Colon (tissue), 2 donors: ENCODE measurements around the gene DOK4.
"Not testable (repeated sequence)": the region's sequence is repeated elsewhere in the genome, so short reads cannot be mapped to it uniquely, and the experiment has no call there.

ENCODE experiments used
- FAIRE-seq: peaks from 2 replicates; lab custom pipeline; 2012; peaks lifted over from hg19 to GRCh38; lab: Jason Lieb, UNC
- donor health status: control.
- donor health status: control.

Gene DOK4

GRCh38 chr16:57446531-57447185 lies 39.6 kb downstream of the DOK4 start:
- FAIRE-seq, result no peak

DNA sequence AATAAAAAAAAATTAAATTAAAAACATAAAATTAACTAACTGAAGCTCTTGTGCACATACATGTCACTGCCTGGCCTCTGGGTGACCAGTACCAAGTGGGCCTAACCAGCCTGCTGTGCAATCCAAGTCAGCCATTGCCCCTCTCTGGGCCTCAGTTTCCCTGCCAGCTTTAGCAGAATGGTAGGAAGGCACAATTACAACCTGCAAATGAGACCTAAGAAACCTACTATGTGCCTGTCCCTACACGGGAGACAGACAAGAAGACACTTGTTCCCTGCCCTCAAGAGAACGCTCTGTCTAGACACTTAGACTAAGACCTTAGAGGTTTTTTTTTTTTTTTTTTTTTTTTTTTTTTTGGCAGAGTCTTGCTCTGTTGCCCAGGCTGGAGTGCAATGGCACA lies 40.8 kb downstream of the DOK4 start:
- FAIRE-seq, result no peak

GRCh38 chr16:57444711-57445110 lies 41.6 kb downstream of the DOK4 start:
- no peak for FAIRE-seq

DNA sequence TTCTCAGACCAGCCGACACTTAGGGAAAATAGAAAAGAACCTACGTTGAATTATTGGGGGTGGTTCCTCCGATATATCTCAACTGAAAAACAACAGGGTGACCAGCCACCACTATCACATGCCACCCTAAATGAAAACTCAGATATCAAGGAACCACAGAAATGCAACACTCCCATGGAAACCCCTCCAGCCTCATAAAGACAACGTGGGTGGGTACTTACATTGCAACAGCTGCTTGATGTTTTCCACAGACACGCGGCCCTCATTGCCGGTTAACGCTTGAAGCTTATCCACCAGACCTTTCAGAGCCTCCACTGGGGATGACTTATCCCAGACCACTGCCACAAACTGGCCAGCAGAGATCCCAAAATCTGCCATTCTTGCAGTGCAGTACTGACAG lies 45.7 kb downstream of the DOK4 start:
- not testable (repeated sequence) for FAIRE-seq

DNA sequence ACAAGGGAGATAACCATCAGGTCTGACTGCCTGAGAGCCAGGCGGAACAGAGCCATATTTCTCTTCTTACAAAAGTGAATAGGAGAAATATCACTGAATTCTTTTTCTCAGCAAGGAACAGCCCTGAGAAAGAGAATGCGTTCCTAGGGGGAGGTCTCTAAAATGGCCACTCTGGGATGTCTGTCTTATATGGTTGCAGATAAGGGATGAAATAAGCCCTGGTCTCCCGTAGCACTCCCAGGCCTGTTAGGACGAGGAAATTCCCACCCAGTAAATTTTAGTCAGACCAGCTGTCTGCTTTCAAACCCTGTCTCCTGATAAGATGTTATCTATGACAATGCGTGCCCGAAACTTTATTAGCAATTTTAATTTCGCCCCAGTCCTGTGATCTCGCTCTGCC lies 46.3 kb downstream of the DOK4 start:
- not testable (repeated sequence) for FAIRE-seq

- FAIRE-seq, result no peak
Observed at GRCh38 chr16:57435838-57436237, 50.5 kb downstream of the DOK4 start.

DNA sequence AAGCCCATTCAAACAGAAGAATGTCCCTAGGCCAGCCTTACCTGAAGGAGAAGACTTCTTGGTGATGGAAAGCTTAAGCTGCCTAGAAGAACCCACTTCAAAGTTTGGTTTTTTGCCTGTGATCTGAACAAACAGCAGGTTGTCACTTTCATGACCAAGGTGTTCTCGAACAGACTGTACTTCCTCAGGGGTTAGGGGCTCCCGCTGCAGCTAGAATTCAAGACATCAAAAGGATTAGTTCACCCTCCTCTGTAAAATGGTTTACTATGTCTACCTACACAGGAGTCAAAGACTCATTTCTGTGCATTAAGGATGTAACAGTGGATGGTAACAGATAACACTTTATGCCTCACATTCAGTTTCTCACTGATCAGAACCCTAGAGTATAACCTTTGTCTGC lies 52.3 kb downstream of the DOK4 start:
- FAIRE-seq, result no peak

GRCh38 chr16:57432989-57433388 lies 53.3 kb downstream of the DOK4 start:
- FAIRE-seq, result no peak

DNA sequence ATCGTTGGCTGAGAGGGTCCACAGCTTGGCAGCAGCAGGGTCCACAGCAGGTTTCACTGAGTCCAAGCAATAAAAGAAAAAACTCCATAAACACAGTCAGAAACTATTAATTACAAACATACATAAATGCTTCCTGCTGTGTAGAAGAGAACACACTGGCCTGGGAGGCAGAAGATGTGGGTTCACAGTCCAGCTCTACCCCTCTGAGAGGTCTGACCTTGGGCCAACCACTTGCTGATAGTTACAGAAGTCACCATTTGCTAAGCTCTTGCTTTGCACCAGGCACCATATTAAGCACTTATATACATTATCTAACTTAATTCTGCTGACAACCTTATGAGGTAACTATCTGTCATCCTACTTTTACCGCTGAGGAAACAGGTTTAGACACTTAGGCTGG lies 53.8 kb downstream of the DOK4 start:
- no peak for FAIRE-seq

DNA sequence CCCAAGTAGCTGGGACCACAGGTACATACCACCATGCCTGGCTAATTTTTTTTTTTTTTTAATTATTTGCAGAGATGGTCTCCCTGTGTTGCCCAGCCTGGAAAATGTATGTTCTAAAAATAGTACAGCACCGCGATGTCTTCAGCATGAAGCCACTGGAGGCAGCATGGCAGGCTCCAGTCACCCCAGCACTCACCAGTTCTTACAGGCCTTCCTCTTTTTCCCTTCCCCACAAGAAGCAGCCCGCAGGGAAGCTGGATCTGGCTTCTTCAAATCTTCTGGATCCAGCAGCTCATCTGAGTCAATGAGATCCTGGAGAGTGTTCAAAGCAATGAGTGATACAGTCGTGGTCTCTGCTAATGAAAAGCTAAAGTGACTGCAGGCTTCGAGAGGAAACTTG lies 55.3 kb downstream of the DOK4 start:
- no peak for FAIRE-seq

DNA sequence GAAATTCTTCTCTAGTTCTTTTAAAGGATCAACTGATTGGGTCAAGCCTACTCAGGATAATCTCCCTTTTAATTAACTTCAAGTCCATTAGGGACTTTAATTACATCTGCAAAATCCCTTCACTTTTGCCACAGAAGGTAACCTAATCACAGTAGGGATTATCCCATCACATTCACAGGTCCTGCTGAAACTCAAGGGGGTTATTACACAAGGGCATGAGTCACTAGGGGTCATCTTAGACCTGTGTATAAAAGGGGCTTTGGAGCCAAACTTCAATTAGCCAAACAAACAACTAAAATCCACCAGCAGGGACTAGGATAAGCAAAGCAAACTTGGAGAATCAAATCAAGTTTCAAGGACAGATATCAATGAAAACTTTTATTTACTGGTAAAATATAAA lies 58.5 kb downstream of the DOK4 start:
- FAIRE-seq, result no peak

DNA sequence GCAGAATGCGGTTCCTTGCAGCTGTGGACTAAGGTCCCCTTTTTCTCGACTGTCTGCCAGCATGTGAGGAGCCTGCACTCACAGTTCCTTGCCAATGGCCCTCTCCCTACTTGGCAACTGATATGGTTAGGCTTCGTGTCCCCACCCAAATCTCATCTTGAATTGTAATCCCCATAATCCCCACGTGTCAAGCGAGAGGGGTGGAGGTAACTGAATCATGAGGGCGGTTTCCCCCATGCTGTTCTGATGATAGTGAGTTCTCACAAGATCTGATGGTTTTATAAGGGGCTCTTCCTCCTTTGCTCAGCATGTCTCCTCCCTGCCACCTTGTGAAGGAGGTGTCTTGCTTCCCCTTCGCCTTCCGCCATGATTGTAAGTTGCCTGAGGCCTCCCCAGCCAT lies 59.0 kb downstream of the DOK4 start:
- FAIRE-seq, result no peak

DNA sequence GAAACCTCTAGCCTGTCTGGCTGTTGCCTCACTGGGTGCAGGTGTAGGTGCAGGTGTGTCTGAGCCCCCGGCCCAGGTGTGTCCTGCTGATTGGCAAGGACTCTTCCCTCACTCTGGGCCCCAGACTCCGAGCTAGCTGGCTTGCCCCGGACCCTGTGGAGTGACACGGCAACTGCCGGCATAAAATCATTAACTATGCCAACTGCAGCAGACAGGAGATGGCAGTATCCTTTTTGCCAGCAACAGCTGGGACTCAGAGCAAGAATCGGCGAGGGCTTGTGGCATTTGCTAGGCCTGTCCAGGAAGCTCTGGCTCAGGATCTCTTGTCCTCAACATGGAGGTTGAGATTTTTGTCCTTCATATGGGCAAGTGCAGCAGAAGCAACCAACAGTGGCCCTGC lies 59.9 kb downstream of the DOK4 start:
- FAIRE-seq, result no peak

DNA sequence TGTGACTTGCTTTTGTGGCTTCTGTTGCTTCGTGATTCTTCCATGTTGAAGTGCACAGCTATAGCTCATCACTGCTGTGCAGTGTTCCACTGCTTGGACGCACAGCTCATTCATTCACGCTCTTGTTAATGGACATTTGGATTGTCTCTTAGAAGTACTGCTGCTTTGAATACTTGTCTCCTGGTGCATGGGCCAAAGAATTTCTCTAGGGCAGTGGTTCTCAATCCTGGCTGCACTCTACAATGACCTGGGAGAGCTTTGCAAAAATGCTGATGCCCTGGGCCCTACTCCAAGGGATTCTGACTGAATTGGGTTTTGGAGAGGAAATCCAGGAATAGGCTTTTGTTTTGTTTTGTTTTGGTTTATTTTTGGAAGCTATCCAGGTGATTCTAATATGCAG lies 61.7 kb downstream of the DOK4 start:
- no peak for FAIRE-seq

DNA sequence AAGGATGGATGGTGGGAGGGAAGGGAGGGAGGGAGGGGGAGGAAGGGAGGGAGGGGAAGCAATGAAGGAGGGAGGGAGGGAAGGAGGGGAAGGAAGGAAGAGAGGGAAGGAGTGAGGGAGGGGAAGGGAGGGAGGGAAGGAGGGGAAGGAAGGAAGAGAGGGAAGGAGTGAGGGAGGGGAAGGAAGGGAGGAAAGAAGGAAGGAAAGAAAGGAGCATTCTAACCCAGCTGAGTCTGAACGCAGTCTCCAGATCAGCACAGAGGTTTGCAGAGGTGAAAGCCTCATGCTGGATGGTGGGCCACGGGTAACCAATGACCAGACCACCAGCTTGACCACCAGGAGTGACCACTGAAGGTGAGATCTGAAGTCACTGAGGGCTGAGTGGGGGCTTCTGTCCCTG lies 63.1 kb downstream of the DOK4 start:
- FAIRE-seq, result no peak

DNA sequence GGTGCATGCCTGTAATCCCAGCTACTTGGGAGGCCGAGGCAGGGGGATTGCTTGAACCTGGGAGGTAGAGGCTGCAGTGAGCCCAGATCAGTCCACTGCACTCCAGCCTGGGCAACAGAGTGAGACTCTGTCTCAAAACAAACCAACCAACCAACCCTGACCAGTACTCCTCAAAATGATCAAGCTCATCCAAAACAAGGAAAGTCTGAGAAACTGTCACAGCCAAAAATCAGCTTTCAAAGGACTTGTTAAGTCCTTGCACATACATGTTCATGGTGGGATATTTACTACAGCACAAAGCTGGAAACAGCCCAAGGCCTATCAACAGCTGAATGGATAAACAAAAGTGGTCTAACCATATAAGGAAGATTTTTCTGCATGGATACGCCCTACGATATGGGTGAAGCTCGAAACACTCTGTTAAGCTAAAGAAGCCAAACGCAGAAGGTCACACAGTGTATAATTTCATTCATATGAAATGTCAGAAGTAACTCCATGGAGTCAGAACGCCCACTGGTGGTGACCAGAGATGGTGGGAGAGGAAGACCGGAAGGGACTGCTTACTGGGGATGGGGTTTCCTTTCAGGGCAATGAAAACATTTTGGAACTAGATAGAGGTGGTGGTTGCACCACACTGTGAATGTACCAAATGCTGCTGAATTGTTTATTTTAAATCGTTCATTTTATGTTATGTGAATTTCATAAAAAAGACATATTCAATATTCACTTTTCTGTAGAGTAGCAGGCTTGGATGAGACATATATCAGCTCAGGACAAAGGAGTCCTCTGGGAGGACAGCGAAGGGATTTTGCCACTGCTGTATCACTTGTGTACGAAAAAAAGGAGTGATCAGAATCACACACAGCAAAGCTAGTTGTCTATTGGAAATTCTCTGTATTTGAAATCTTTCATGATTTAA lies 64.0 kb downstream of the DOK4 start:
- FAIRE-seq, result no peak
